Pons (tissue), 1 donor: ENCODE data around the gene SYNE2.
A peak's percentile ranks its signal among the peaks of the same experiment; 100 is the strongest.

Source experiments
- DNase-seq: peaks from one replicate; pipeline ENCODE4 v3.0.0-alpha.2; 2016; ENCODE audit warnings: low spot score

The SYNE2 gene

GRCh38 chr14:63875311-63875710 is 22.5 kb downstream of the SYNE2 start:
- DNase-seq, result no peak

DNA sequence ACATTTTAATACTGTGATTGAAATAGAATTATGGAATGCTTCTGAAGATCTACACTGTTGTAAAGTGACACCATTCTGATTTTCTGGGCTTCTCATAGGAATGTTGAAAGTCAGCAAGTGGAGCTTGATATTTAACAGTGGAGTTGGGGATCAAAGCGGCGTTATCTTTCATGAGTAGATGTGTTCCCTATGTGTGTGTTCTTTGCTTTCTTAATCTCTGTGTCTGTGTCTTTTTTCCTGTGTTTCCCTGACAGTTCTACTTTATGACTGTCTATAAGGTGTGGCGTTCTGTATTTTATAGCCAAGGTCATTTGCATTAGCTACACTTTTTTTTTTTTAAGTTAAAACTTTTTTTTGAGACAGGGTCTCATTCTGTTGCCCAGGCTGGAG is 24.7 kb downstream of the SYNE2 start:
- no peak for DNase-seq

DNA sequence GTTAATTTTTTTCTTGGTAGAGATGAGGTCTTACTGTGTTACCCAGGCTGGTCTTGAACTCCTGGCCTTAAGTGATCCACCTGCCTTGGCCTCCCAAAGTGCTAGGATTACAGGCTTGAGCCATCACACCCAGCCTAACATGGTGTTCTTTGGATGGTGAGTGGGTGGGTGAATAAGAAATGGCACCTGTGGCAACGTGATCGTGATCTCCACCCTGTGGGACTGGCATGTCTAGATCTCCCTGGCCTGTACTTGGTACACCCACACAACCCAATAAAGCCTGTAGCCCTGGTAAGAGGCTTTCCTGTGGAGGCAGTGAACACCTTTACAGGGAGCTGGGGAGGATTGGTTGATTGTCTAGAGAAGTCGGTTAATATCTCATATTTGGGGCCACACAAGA is 25.2 kb downstream of the SYNE2 start:
- DNase-seq, result no peak

- DNase-seq, result no peak
Measured at GRCh38 chr14:63878792-63879191, 26.0 kb downstream of the SYNE2 start.

- no peak for DNase-seq
Measured at GRCh38 chr14:63881926-63882325, 29.1 kb downstream of the SYNE2 start.

GRCh38 chr14:63887899-63888298 is 35.1 kb downstream of the SYNE2 start:
- DNase-seq, result no peak

- no peak for DNase-seq
Measured at GRCh38 chr14:63890553-63890952, 37.7 kb downstream of the SYNE2 start.

DNA sequence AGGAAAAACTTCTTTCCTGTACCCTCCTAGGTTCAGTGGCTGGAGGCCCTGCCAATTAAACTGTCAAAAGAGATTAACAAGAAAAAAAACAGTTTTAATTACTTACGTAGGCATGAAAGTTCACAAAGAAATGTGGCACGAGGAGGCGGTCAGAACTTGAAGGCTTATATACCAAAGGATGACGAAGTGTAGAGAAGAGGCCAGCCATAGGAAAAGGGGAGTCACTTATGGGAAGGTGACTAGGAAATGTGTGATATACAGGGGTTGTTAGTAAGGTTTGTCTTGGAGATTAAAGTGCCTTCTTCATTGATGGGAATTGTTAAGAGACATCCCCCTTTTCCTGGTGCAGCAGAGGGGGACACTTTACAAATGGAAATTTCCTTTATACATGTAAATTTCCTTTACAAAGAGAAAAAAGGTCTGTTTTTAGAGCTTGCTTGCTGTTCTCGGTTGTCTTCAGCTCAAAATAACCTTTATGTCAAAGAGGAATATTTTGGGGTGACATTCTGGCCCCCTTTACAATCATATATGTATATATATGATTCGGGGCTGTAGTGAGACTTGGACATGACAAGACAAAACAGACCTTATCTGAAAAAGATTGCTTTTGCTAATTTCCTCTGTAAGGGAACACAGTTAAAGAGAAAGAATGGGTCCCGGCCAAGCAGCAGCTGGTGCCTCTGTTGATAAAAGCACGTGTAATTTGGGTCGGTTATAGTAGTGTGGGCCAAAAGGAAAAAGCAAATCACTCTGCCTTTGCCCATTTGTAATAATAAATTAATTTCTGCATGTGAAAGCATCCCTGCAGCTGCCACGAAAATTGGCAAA is 38.6 kb downstream of the SYNE2 start:
- DNase-seq, result no peak

DNA sequence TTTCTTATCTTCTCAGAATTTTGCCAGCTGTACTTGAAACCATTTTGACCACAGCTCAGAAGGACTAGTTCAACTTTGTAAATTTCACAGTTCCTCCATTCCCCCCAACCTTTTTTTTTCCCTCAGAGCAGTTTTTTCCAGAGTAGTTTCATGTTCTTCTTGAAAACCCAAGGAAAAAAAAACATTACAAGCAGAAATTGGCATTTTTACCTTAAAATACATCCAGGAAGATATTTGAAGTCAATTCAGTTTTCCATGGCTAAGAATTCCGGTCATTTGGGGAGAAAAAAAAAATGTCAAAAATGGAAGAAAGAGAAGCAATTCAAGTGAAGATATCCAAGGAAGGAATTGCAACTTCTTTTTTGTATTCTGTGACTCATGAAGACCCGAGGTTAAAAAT is 39.5 kb downstream of the SYNE2 start:
- no peak for DNase-seq

GRCh38 chr14:63893701-63894458 is 41.1 kb downstream of the SYNE2 start:
- no peak for DNase-seq

GRCh38 chr14:63895510-63895909 is 42.7 kb downstream of the SYNE2 start:
- DNase-seq, result no peak

DNA sequence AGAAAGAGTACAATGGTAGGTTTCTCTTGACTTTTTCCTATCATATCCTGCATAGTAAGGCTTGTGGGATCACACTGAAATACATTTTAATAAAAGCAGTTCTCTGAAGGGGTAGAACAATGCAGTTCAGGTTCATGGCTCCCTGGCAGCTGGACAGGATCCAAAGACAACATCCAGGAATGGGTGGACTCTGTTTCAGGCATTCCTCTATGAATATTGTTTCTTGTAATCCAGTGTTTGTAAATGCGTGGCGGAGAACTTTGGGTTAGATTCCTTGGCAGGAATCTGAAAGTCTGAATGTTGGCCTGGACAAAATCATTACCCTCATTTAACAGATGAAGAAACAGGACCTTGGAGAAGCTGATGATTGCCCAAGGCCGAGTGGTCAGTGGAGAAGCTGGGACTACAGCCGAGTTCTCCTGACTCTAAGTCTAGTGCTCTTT is 43.5 kb downstream of the SYNE2 start:
- DNase-seq, result peak; percentile 19

- no peak for DNase-seq
Measured at GRCh38 chr14:63897721-63898163, 44.9 kb downstream of the SYNE2 start.

GRCh38 chr14:63899953-63900352 is 47.1 kb downstream of the SYNE2 start:
- no peak for DNase-seq

GRCh38 chr14:63901434-63902085 is 48.8 kb downstream of the SYNE2 start:
- no peak for DNase-seq

- no peak for DNase-seq
Measured at GRCh38 chr14:63902375-63902976, 49.7 kb downstream of the SYNE2 start.

- no peak for DNase-seq
Measured at GRCh38 chr14:63904724-63905123, 51.9 kb downstream of the SYNE2 start.

DNA sequence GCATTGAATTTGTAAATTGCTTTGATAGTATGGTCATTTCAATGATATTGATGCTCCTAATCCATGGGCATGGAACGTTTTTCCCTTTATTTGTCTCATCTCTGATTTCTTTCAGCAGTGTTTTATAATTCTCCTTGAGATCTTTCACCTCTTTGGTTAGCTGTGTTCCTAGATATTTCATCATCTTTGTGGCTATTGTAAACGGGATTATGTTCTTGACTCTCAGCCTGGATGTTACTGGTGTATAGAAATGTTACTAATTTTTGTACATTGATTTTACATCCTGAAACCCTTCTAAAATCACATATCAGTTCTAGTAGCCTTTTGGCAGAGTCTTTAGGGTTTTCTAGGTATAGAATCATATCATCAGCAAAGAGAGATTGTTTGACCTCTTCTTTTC is 52.6 kb downstream of the SYNE2 start:
- no peak for DNase-seq

DNA sequence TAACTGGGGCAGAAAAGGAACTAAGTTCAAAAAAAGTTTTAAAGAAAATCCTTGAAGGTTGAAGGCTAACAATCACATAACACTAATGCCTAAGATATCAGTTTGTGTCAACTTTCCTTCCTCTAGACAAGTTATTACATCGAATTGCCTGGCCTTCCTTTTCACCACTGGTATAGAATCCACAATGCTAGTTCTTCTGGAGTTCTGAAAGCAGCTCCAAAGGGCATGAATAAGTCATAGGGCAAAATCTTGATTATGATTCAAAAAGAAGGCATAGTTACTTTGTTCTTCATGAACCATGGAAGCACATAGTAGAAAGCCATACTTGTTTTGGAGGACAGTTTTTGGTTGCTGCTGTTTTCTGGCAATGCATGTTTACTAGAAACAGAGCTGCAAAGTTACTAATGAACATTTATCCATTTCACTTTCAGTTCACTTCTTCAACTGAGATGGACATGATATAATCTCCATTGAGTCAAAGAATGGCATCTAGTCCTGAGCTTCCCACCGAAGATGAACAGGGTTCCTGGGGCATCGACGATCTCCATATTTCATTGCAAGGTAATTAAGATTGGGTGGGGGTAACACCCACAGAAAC is 56.0 kb downstream of the SYNE2 start:
- DNase-seq, result no peak

DNA sequence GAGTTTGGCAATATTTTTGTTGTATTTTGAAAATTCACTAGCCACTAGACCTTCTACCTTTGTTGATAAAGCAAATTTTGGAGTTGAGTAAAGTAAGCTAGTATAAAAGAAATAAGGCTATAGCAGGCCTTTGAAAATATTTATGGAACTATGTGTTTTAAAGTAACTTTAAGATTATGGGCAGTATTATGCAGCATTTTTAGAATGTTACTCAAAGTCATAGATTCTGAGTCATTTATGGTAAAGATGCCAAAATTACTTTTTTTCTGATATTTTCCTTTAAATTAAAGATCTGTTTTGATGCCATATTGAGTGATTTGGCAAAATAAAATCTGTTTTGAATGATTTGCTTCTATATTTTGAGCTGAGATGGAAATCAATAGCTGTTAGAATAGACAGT is 57.2 kb downstream of the SYNE2 start:
- no peak for DNase-seq

- DNase-seq, result no peak
Measured at GRCh38 chr14:63910583-63911363, 58.0 kb downstream of the SYNE2 start.
